ENCODE results near the gene CDC20. TPM values are rescaled to one million over a fixed set of nuclear protein-coding genes. Genes with fewer than 3 reads are reported as not detected.
A peak's percentile ranks its signal among the peaks of the same experiment; 100 is the strongest.

CDC20 gene
- total RNA-seq, 4 donors from 2014 or later: 0.38 to 3.0 (median 1.6) TPM

DNA sequence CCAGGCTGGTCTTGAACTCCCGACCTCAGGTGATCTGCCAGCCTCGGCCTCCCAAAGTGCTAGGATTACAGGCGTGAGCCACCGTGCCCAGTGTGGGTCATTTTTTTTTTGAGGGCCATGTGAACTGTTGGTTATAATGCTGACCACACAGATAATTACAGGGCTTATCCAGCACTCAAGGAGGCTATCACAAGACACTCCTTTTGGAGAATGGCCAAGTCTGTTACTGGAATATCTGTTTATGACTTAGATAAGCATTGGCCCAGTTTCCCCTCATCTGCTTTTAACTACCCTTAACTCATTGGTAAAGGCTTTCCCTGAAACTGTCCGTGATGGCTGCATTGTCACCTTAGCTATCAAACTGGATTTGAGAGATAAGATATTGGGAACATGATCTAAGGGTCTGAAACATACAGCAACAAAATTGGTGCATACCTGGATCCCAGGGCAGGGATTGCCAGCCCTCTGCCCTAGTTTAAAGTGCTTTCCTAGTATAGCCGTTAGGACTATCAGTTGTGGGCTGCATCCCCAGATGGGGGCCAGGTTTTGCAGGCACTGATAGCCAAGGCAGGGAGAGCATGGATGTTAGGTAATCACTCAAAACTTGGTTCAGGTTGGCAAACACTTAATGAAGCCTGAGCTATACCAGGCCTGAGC lies 46.6 kb downstream of the CDC20 start:
- TF ChIP-seq, protein P1, sequence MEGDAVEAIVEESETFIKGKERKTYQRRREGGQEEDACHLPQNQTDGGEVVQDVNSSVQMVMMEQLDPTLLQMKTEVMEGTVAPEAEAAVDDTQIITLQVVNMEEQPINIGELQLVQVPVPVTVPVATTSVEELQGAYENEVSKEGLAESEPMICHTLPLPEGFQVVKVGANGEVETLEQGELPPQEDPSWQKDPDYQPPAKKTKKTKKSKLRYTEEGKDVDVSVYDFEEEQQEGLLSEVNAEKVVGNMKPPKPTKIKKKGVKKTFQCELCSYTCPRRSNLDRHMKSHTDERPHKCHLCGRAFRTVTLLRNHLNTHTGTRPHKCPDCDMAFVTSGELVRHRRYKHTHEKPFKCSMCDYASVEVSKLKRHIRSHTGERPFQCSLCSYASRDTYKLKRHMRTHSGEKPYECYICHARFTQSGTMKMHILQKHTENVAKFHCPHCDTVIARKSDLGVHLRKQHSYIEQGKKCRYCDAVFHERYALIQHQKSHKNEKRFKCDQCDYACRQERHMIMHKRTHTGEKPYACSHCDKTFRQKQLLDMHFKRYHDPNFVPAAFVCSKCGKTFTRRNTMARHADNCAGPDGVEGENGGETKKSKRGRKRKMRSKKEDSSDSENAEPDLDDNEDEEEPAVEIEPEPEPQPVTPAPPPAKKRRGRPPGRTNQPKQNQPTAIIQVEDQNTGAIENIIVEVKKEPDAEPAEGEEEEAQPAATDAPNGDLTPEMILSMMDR (IDR thresholded peaks at IDR 0.05): no peak
- no peak for DNase-seq (ENCODE audit: low spot score)
- ATAC-seq (ENCODE audit: low FRiP score): peak; percentile 63

DNA sequence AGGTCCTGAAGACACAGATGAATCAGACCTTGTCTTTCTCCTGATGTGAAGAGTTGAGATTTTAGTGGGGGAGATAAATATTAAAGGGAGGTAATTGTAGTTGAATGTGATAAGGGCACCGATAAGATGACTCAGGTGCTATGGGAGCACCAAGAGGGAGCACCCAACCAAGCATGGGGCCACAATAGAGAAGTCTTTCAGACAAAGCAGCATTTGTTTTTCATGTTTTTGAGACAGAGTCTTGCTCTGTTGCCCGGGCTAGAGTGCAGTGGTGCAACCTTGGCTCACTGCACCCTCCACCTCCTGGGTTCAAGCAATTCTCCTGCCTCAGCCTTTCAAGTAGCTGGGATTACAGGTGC lies 47.1 kb downstream of the CDC20 start:
- DNase-seq (ENCODE audit: low spot score) (no peak), ATAC-seq (ENCODE audit: low FRiP score) (no peak)
- TF ChIP-seq, protein P1 (IDR thresholded peaks at IDR 0.05): no peak

GRCh38 chr1:43410571-43410970 lies 51.8 kb downstream of the CDC20 start:
- ATAC-seq (ENCODE audit: low FRiP score) (no peak), DNase-seq (ENCODE audit: low spot score) (no peak)
- TF ChIP-seq, protein P1 (IDR thresholded peaks at IDR 0.05): no peak

Other genes with a start within 250 kb of the CDC20 start
- 100 to 1,000 TPM in 1 of 4 donors, 10 to 100 TPM in 3; 41.5 to 110 (median 49.9) TPM for gene EBNA1BP2, start 186.7 kb upstream of the CDC20 start, total RNA-seq
- gene CFAP57, start 186.7 kb upstream of the CDC20 start, total RNA-seq: under 1 TPM in 2 of 4 donors, not detected in 2; 0.12 to 0.46 TPM
- gene TMEM125, start 89.0 kb upstream of the CDC20 start, total RNA-seq: 1 to 10 TPM in 1 of 4 donors, under 1 TPM in 1, not detected in 2; 0.24 to 1.0 TPM
- gene C1orf210, start 73.4 kb upstream of the CDC20 start, total RNA-seq: not detected
- gene TIE1, start 58.0 kb upstream of the CDC20 start, total RNA-seq: 100 to 1,000 TPM in 1 of 4 donors, 10 to 100 TPM in 3; 15.2 to 156 (median 44.6) TPM
- gene MPL, start 21.2 kb upstream of the CDC20 start, total RNA-seq: under 1 TPM in 2 of 4 donors, not detected in 2; 0.36 to 0.44 TPM
- gene ELOVL1, start 9.0 kb downstream of the CDC20 start, total RNA-seq: 100 to 1,000 TPM in 1 of 4 donors, 10 to 100 TPM in 3; 56.4 to 124 (median 78.2) TPM
- gene MED8, start 30.8 kb downstream of the CDC20 start, total RNA-seq: 10 to 100 TPM; 26.3 to 51.4 (median 37.1) TPM
- 10 to 100 TPM; 26.4 to 61.9 (median 36.7) TPM for gene SZT2, start 30.9 kb downstream of the CDC20 start, total RNA-seq
- 10 to 100 TPM; 39.5 to 59.0 (median 53.2) TPM for gene HYI, start 95.0 kb downstream of the CDC20 start, total RNA-seq
- 100 to 1,000 TPM in 3 of 4 donors, 10 to 100 TPM in 1; 79.1 to 176 (median 139) TPM for gene PTPRF, start 171.9 kb downstream of the CDC20 start, total RNA-seq